Tibial nerve (tissue), 4 donors: ENCODE results near the gene DYNLL1.

Source experiments
- EP300 ChIP-seq, 2 donors: sonication (generic); formaldehyde crosslinking; IDR thresholded peaks; one replicate each; pipeline ENCODE4 v1.6.1; 2017; ENCODE audit warnings: antibody characterized with exemption in 2 of 2, mild to moderate bottlenecking in 1 of 2
- POLR2A ChIP-seq, 2 donors: fragments of 450-650 bp; IDR thresholded peaks; one replicate each; pipeline ENCODE4 v1.6.1; 2017; ENCODE audit warnings: antibody characterized with exemption in 2 of 2, mild to moderate bottlenecking in 2 of 2, moderate library complexity in 2 of 2
- TF ChIP-seq, protein P1 (sequence below), 5 experiments: fragments of 200-600 bp in 3 of 5; fragments of 450-650 bp in 2 of 5; sonication (generic) in 3 of 5; IDR thresholded peaks; one replicate each; pipeline ENCODE4 v1.5.1; 2016 to 2019; ENCODE audit warnings: antibody characterized with exemption in 5 of 5, mild to moderate bottlenecking in 3 of 5, moderate library complexity in 2 of 5

DNA sequence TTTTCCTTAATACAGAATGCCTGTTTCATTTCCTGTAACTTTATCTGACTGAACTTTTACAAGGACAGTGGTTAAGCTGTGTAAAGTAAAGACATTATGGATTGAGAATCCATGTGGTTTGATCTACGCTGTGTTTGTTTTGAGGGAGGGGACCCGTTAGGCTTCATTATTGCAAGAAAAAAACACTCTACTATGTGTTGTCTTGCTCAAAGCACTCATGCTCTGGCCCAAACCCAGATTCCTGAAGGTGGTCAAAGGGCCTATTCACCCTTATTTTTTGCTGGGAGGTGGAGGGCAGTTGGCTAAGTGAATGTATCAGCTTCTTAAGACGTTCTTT is 50.1 kb downstream of the DYNLL1 start:
- TF ChIP-seq, protein P1, sequence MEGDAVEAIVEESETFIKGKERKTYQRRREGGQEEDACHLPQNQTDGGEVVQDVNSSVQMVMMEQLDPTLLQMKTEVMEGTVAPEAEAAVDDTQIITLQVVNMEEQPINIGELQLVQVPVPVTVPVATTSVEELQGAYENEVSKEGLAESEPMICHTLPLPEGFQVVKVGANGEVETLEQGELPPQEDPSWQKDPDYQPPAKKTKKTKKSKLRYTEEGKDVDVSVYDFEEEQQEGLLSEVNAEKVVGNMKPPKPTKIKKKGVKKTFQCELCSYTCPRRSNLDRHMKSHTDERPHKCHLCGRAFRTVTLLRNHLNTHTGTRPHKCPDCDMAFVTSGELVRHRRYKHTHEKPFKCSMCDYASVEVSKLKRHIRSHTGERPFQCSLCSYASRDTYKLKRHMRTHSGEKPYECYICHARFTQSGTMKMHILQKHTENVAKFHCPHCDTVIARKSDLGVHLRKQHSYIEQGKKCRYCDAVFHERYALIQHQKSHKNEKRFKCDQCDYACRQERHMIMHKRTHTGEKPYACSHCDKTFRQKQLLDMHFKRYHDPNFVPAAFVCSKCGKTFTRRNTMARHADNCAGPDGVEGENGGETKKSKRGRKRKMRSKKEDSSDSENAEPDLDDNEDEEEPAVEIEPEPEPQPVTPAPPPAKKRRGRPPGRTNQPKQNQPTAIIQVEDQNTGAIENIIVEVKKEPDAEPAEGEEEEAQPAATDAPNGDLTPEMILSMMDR (IDR thresholded peaks at IDR 0.05) = no peak
- TF ChIP-seq POLR2A (IDR thresholded peaks at IDR 0.05) (no peak), EP300 (IDR thresholded peaks at IDR 0.05) (no peak)
